ENCODE data around the gene ZNF687. TPM values are rescaled to one million over a fixed set of nuclear protein-coding genes. Genes with fewer than 3 reads are reported as not detected.

Gene ZNF687
- total and polyA plus RNA-seq, 2 of the 4 experiments (the other 2 are of a cell fraction), result 5.7 to 10.8 TPM

DNA sequence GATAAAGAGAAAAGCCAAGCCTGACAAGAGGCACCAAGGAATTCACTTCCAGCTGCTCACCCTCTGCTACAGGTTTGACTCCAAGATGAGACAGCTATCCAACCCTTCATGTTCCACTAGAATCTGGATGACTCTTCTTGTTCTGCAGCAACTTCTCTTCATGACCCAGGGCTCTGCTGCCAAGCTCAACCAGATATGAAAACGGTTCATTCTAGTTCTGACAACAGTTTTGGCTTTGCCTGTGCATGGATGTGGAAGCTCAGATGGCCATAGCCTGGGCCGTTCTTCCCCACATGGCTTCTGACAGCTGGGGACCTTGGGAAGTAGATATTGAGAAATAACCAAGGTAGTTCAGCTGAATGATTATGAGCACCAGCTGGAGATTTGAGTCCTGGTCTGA, 31.4 kb downstream of the ZNF687 start:
- H4K20me1 ChIP-seq (ENCODE audit: insufficient read depth, low read length), result peaks cover 51% of the 10 kb centered on the region
- no TSS peak for BruUV-seq (replicated peaks)
- H3K23ac ChIP-seq (ENCODE audit: low read depth, low read length), result peak overlapping the region; percentile 74; the same call in 1 of the 2 replicates
- peak overlapping the region; percentile 20; the same call in 1 of the 2 replicates for H4K91ac ChIP-seq (ENCODE audit: insufficient read depth, low read depth, low read length)
- POLR2A ChIA-PET (ENCODE audit: unreplicated experiment), result interaction anchor here (1.2 kb wide), 1 partner anchor 14 kb away, joined by 4 read pairs; the partner anchor contains the start of gene PI4KB
- ATAC-seq (ENCODE audit: low read depth) (no peak), DNase-seq (no peak)
- H2BK20ac ChIP-seq (ENCODE audit: low read depth, low read length), result peak overlapping the region; percentile 18
- no CpG with 5 or more reads among the region's 2 CpGs for WGBS, 2 experiments (ENCODE audit: extremely low coverage in 2 of 2, insufficient read length in 1 of 2)
- no peak overlapping the region for H3K56ac ChIP-seq (ENCODE audit: extremely low read depth, insufficient read depth, low read length)
- H3K4ac ChIP-seq (ENCODE audit: low read depth, low read length), result peak overlapping the region; percentile 78
- H3K9me3 ChIP-seq (ENCODE audit: control insufficient read depth, insufficient read depth, low read length), result no peaks in the 10 kb centered on the region
- H2BK5ac ChIP-seq (ENCODE audit: low read depth, low read length, poor library complexity, severe bottlenecking), result peak overlapping the region; percentile 11
- peak overlapping the region in 1 of 2 experiments; percentile 46; a peak in 2 of 4 replicates for H4K8ac ChIP-seq (ENCODE audit: low read depth in 2 of 2, low read length in 2 of 2)
- peaks cover 34% of the 10 kb centered on the region for H3K36me3 ChIP-seq (ENCODE audit: control insufficient read depth, insufficient read depth, low read length)
- peaks cover 50% of the 10 kb centered on the region for H3K9me1 ChIP-seq (ENCODE audit: insufficient read depth, low read length)
- H2AFZ ChIP-seq (replicated peaks; ENCODE audit: low read length, poor library complexity), result no peak overlapping the region
- CTCF ChIA-PET, result interaction anchor here (1.3 to 1.5 kb wide), 2 partner anchors 14 to 27 kb away, joined by 5 to 6 read pairs; partner anchors contain the start of gene PI4KB
- H3K4me3 ChIP-seq (ENCODE audit: insufficient read depth, low read depth, low read length), result no peak overlapping the region
- H2BK120ac ChIP-seq (ENCODE audit: low read depth, low read length), result peak overlapping the region; percentile 85
- H2AK9ac ChIP-seq (replicated peaks; ENCODE audit: low read depth, low read length, poor library complexity), result peak overlapping the region; percentile 6
- TF ChIP-seq RAD21 (IDR thresholded peaks at IDR 0.05; ENCODE audit: low read length), result no peak
- TF ChIP-seq CEBPB (IDR thresholded peaks at IDR 0.05; ENCODE audit: low read depth, low read length), result no peak
- no peak for TF ChIP-seq NFE2L2 (IDR thresholded peaks at IDR 0.05; ENCODE audit: low read depth, low read length)
- no peak for TF ChIP-seq FOS (IDR thresholded peaks at IDR 0.05; ENCODE audit: low read depth, low read length)
- no peak for TF ChIP-seq RCOR1 (IDR thresholded peaks at IDR 0.05; ENCODE audit: insufficient replicate concordance, low read length)
- no peak for TF ChIP-seq USF2 (IDR thresholded peaks at IDR 0.05; ENCODE audit: low read depth, low read length)
- TF ChIP-seq, protein P1, sequence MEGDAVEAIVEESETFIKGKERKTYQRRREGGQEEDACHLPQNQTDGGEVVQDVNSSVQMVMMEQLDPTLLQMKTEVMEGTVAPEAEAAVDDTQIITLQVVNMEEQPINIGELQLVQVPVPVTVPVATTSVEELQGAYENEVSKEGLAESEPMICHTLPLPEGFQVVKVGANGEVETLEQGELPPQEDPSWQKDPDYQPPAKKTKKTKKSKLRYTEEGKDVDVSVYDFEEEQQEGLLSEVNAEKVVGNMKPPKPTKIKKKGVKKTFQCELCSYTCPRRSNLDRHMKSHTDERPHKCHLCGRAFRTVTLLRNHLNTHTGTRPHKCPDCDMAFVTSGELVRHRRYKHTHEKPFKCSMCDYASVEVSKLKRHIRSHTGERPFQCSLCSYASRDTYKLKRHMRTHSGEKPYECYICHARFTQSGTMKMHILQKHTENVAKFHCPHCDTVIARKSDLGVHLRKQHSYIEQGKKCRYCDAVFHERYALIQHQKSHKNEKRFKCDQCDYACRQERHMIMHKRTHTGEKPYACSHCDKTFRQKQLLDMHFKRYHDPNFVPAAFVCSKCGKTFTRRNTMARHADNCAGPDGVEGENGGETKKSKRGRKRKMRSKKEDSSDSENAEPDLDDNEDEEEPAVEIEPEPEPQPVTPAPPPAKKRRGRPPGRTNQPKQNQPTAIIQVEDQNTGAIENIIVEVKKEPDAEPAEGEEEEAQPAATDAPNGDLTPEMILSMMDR (conservative IDR thresholded peaks at IDR 0.05; ENCODE audit: low read depth, low read length), result no peak
- TF ChIP-seq CHD1 (IDR thresholded peaks at IDR 0.05; ENCODE audit: low read depth, low read length), result no peak
- TF ChIP-seq MAZ (IDR thresholded peaks at IDR 0.05; ENCODE audit: borderline replicate concordance, low read depth, low read length), result no peak
- no peak for TF ChIP-seq MAFK (IDR thresholded peaks at IDR 0.05; ENCODE audit: low read depth, low read length)
- no peak for TF ChIP-seq BHLHE40 (IDR thresholded peaks at IDR 0.05; ENCODE audit: low read depth, low read length)
- no peak for TF ChIP-seq RFX5 (IDR thresholded peaks at IDR 0.05; ENCODE audit: low read depth, low read length)
- no peak for TF ChIP-seq ELK1 (IDR thresholded peaks at IDR 0.05; ENCODE audit: borderline replicate concordance, low read depth, low read length)
- H2BK15ac ChIP-seq (ENCODE audit: low read depth, low read length), result peak overlapping the region; percentile 39; the same call in 2 of the 3 replicates
- dilution Hi-C loops (cut with HindIII; ENCODE audit: low sequenced_read_pairs, unreplicated experiment), result no loop called here
- H3K18ac ChIP-seq (ENCODE audit: low read depth, low read length), result peak overlapping the region; percentile 5; the same call in 1 of the 2 replicates
- intact Hi-C loops (cut with micrococcal nuclease), result no loop called here
- in situ Hi-C loops (cut with MboI; ENCODE audit: low sequenced_read_pairs), result loop anchor here (25.0 kb wide), 1 partner anchor 674 kb away; the partner anchor contains the start of gene S100A10
- peaks cover 37 to 85% of the 10 kb centered on the region in 2 experiments for H3K79me1 ChIP-seq (ENCODE audit: low read depth in 1 of 2, low read length in 2 of 2)
- H3K27me3 ChIP-seq (ENCODE audit: control insufficient read depth, insufficient read depth, low read length), result no peaks in the 10 kb centered on the region
- no peak overlapping the region for H3K9ac ChIP-seq (ENCODE audit: low read depth, low read length)
- H3K27ac ChIP-seq (ENCODE audit: insufficient read depth, low read length), result peak overlapping the region; percentile 29
- H4K5ac ChIP-seq (ENCODE audit: low read depth, low read length), result no peak overlapping the region
- peak overlapping the region; percentile 61 for H3K14ac ChIP-seq (replicated peaks; ENCODE audit: low read depth, low read length)
- no peak overlapping the region for H3K4me2 ChIP-seq (ENCODE audit: low read depth, low read length)
- H3K4me1 ChIP-seq (ENCODE audit: control insufficient read depth, insufficient read depth, low read length), result peaks cover 39% of the 10 kb centered on the region
- H2AK5ac ChIP-seq (ENCODE audit: low read depth, low read length), result peak overlapping the region; percentile 53

Data from IMR-90 (cell line).